ENCODE results near the gene ZFC3H1.
"Not testable (repeated sequence)": the region's sequence is repeated elsewhere in the genome, so short reads cannot be mapped to it uniquely, and the experiment has no call there.

ZFC3H1 gene

DNA sequence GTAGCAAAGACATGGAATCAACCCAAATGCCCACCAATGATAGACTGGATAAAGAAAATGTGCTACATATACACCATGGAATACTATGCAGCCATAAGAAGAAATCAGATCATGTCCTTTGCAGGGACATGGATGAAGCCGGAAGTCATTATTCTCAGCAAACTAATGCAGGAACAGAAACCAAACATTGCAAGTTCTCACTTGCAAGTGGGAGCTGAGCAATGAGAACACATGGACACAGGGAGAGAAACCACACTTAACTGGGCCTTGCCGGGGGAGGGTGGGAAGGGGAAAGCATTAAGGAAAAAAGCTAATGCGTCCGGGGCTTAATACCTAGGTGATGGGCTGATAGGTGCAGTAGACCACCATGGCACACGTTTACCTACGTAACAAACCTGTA, 93.8 kb downstream of the ZFC3H1 start:
- DNase-seq = not testable (repeated sequence)

DNA sequence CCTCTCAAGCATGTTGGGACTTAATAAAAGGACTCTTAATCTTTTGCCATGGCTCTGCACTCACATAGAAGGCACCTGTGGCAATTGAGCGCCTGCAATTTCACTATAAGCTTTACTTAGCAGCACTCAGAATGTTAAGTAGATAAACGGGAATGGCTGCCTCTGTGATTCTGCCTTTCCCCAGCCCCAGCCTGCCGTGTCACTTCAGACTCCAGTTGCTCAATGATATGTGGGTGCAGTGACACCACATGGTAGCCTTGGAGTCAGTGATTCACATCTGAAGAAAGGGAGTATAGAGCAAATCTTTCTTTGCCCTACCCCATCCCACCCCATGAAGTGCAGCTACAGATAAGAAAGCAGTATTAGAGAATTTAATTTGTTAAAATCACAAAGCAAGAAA, 96.1 kb downstream of the ZFC3H1 start:
- DNase-seq = no peak

DNA sequence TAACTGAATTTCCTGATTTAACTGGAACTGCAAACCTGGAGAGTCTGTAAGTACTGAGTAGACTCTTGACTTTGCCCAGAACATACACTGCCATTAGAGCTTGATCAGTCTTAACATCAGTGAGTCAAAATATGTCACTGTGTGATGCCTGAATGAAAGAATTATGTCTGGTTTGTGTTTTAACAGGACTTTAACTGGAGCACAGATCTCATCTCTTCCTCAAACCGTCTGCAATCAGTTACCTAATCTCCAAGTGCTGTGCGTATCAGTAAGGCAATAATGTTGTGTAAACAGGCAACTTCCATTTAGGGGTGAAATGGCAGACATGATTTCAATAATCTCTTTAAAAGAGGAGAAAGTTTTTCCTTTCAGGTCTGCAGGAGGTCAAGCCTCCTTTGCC, 97.0 kb downstream of the ZFC3H1 start:
- DNase-seq = no peak

DNA sequence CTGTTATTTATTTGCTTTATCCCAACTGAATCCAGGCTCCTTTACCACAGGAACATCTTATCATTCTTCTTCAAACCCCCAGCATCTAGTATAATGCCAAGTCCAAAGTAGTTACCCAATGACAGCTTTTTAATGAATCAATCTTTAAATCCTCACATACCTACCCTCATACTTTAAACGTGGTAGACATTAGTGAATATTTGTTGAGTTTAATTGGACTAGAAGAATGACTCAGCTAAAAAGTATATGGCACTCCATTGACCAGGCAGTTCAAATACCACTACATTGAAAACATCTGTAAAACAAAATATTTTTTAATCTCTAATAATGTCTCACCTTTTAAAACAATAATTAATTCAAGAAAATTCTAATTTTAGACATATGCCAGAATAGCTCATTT, 98.1 kb downstream of the ZFC3H1 start:
- no peak for DNase-seq

DNA sequence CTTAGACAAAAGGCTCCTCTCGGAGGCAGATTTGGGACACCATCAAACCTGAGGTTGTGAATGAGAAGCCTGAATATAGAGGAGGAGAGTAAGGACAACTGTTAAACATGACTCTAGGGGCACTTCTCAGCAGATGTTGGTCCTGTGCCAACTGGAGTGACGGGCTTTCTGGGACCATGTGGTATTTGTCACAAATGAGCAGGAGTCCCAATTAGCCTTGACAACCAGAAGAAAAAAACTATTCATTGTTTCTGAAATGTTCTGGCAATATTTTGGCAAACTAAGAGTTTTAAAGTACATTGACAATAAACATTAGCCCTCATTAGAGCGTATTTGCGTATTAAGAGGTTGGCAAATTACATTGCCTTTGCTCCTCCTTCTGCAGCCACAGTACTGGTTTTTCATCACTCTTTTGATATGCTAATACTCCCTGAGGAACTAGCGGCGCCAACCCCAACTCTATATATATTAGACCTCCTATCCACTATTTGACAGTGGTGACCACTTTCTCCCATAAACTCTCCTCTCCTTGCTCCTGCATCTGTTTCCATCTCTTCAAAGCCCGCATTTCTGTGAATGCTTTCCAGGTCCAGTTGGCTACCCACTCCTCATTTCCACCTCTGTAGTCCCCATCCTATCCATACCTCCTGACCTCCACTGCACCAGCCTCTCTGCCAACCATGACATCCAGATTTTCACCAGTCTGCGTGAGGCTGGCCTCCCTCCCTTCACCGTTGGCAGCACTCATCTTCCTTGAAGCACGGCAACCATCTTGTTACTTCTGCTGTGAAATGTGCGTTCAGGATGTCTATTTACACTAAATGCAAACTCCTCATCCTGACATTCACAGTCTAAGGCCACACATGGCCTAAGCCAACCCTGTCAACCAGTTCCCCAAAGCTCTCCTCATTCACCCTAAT, 100.7 kb downstream of the ZFC3H1 start:
- no peak for DNase-seq
